Activated T-cell treated with anti-CD3 and anti-CD28 coated beads, Interleukin-2, amount 50 U/mL, for 48 hours (primary cell): ENCODE results near the gene HES5.

Experiments used
- DNase-seq, 2 experiments: peaks; one replicate each; pipeline ENCODE4 v3.0.0-alpha.2; 2020

The HES5 gene

DNA sequence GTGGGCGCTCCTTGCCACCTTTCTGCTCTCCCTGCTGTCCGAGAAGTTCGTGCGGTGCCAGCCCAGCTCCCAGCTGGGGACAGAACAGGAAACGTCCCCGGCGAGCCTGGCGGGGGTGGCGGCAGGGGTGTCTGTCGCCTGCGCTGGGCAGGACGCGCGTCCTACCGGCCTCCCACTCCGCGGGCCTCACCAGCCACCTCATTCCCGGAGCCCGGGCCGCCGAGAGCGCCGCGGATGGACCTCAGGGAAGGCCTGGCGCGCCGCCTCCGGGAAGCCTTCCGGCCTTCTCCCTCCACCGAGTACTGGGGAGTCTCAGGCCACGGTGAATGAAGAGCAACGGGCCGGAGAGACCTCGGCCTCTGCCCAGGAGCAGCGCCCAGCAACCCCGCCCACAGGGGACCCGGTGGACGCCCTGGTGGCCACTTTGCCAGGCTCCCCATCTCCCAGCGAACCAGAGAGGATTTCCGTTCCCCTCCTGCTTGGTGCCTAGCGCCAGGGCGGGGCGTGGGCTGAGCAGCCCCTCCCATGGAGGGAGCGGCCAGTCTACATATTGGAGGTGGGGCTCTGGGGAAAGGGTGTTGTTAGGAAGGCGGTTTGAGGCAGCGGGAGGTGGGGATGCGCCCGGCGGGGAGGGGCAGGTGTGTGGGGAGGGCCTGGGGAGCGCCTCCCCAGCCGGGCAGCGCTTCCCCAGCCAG lies 16.6 kb upstream of the HES5 start:
- DNase-seq, result peak; percentile 86 to 88

DNA sequence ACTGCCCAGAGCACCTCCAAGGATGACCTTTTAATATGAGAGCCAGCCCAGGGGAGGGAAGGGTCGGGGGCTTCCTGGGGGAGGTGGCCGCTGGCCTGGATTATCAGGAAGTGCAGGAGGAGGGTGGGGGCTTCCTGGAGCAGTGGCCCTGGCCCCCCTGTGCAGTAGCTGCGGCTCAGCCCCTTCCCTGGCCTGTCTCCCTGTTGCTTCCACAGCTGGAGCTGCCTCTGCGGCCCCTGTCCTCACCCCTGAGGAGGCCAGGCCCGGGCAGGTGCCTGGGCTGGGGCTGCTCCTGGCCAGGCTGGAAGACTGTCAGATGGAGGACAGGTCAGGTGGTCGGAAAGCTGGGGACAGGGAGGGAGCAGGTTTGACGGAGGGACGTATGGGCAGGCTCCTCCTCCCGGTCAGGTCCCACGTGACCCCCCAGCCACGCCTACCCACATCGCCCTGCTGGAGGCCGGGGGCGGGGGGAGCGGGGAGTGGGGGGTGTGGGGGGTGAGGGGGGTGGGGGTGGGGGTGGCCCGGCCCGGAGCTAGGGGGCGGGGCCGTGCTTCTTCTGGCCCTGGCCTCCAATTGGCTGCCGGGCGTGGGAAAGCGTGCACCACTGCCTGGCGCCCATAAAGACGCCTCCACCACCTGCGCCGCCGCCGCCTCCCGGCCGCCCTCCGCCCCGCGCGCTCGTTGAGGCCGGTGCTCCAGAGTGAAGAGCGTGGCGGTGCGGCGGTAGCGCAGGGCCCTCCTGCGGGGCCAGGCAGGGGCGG lies 15.9 kb upstream of the HES5 start:
- peak; percentile 83 to 89 for DNase-seq

DNA sequence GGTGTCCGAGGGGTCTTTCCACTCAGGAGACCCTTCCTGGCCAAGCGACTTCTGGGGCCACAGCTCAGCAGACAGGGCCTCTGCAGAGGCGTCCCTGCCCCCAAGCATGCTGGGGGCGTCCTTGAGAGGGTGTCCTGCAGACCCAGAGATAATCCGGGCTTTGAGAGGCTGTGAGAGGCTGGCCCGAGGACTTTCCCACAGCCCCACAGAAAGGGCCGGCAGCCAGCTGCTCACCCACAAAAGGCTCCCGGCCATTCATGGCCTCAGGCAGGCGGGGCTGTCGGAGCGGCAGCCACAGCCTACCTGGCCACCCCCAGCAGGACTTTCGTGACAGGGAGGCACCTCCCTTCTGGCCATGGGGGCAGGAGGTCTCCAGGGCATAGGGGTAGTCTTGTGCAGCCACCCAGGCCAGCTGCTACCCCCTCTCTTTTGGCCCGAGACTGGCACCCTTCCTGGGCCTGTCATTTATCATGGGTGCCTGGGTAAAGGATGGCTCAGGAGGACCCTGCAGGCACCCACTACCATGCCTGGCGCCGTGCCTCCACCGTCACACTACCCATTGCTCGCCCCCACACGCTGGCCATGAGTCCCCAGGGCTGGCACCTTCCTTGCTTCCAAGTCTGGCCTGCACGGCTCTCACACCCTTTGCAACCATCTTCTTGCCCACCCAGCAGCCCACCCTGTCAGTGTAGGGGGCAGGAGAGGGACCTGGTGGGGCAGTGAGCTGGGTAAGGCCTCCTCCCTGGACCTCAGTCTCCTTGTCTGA lies 15.0 kb upstream of the HES5 start:
- no peak for DNase-seq

DNA sequence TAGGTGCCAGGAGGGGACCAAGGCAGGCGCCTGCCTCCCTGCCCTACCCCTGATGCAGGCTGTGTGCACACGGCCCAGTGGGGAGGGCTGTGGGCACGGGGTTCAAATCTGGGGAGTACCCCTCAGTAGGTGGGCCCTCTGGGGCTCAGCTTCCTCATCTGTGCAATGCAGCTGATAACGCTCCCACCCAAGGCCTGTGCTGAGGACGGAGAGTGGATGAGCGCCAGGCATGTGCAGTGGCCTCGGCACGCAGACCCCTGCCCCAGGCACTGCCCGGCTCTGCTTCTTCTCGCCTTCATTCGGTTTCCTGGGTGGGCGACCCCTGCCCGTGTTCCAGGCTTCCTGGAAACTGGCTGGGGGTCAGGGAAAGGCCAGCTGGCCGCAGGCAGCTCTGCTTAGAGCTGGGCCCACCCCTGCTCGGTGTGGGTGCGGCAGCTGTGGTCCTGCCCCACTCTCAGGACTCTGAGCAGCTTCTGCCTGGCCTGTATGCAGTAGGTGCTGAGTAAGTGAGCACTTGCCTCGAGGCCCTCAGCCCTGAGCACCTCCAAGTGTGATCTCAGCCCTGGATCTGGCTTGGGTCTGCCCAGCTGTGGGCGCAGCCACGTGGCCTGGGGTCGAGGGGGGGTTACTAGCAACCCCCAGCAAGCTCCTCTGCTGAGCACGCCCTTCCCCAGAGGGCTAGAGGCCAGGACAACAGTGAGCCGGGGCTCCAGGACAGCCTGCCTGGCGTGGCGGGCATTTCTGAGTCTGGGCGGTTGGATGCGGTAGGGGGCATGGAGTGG lies 14.2 kb upstream of the HES5 start:
- DNase-seq, result peak in 1 of 2 experiments; percentile 38

DNA sequence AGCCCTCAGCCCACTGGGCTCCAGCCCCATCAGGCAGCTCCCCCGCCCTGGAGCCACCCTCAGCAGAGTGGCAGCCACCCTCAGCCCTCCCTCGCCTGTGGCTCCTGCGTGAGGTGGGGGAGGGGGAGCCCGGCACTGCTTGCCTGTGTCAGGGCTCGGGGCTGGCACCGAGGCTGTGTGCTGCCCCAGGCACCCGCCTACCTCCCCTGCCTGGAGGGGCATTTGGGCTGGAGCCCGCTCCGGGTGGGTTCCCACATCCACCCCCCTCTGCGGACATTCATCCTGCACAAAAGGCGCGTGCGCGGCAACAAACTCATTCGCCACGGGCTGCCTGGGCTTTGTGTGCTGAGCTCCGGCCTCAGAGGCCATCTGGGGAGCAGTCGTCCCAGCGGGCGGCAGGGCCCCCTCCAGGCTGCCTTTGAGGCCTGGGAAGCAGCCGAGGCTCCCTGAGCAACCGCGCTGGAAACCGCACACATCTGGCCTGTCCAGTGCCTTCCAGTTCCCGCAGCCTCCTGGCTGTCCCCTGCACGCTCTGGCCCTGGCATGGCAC lies 13.6 kb upstream of the HES5 start:
- peak in 1 of 2 experiments; percentile 57 for DNase-seq

DNA sequence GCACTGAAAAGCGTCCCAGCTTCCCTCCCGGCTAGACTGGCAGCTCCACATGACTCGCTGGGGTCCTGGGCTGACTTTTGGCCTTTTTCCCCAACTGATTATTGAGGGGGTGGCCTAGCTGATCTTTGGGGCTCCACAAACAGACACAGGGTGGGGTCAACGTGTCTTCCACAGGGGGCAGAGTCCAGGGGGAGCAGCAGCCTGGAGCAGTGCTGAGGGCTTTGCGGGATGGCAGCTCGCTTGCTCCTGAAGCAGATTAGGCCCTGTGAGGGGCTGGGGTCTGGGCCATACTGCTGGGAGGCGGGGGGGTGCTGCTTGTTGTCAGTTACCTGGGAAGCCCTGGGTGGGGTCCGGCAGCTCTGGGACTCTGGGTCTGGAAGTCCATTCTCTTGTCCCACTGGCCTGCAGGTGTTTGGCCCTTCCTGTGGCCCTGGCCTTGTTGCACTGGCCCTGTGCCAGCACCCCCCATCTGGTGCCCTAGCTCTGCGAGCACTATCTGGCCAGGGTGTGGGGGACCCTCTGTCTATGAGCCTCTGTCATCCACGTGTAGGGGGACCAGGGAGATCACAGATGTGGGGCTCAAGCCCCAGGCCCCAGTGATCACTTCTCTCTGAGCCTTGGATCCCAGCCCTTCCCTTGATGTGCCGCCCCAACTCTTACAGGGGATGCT lies 12.3 kb upstream of the HES5 start:
- DNase-seq, result no peak

DNA sequence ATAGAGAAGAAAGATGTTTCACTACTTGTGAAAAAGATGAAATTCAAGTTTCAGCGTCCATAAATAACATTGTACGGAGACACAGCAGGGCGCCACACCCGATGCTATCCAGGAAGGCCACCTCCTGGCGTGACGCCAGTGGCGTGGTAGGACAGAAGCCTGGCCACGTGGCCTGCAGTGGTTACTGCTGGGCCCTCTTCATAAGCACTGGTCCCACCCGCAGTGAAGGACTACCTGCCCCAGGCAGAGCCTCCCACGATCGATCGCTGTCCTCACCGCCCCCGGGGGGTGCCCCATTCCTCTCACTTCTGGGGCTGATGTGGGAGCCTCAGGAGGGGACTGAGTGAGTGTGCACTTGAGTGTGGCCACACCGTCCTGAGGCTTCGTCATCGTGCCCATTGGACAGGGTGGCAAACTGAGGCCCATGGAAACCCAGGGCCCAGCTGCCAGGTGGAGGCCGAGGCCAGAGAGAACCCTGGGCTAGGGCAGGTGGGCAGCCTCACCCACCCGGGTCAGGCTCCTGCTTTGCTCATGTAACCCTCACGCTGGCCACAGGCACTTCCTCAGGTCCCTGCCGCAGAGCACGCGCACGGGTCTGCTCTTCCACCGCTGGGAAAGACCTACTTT lies 11.7 kb upstream of the HES5 start:
- no peak for DNase-seq

DNA sequence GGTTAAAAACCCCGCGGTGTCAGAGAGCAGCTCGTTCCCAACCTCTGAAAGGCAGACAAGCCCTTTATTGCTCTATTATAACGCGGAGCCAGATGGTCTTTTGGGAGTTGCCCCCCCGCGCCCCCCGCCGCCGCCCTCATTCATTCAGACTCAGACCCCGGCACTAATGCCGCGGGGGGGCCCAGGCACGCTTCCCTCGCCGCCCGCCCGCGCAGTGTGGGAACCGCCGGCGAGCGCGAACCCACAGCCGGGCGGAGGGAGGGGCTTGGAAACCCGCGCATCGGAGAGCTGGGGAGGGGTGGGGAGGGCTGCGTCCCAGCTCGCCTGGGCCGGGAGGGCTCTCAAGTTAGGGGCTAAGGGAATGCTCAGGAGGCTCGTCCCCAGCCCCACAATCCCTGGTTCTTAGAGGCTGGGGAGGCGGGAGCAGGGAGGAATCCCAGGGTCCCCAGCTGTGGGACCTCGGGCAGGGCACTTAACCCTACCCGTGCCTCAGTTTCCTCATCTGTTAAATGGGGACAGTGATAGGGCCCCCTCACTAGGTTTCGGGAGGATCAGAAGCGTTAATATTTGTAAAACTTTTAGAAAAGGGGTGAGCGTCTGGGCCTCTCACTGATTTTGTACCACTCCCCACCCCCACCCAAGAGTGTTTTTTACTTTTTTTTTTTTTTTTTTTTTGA lies 10.9 kb upstream of the HES5 start:
- no peak for DNase-seq

DNA sequence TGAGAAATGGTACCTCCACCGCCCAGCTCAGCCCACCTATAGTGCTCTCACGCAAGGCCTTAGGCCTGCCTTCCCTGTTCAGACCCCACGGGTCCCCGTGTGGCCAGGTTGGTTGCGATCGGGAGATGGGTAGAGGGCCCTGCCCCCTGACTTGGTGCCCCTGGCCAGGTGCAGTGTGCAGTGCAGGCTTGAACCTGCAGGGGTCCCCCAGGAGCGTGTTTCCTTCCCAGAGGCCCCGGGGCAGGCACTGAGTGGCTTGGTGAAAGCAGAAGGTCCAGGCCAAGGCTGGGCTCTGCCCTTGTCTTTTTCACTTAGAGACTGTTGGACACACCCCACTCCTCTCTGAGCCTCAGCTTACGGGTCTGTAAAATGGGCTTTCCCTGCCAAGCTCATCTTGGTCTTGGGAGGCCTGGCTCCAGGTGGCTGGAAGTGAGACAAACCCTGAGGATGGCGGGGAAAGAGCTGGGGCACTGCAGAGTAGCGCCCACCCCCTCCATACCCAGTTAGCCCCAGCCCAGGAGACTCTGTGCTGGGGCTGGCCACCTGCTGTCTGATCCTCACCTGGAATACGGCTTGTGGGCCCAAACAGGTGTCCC lies 9.3 kb upstream of the HES5 start:
- DNase-seq, result peak; percentile 67 to 74

DNA sequence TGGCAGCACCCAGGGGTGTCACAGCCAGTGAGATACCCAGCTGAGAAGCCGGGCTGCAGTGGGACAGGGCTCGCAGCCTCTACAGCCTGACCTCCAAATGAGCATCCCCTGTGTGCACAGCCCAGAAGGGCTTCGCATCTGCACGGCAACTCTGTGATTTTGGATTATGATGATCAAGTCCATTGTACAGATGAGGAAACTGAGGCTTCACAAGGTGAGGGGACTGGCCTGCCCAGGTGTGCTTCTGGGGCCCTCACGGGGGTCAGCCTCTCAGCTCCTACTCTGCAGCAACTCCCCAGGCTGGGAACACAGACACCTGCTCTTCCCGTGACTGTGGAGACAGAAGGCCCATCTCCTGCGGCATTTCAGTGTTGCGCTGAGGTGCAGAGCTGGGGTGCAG lies 8.8 kb upstream of the HES5 start:
- no peak for DNase-seq

DNA sequence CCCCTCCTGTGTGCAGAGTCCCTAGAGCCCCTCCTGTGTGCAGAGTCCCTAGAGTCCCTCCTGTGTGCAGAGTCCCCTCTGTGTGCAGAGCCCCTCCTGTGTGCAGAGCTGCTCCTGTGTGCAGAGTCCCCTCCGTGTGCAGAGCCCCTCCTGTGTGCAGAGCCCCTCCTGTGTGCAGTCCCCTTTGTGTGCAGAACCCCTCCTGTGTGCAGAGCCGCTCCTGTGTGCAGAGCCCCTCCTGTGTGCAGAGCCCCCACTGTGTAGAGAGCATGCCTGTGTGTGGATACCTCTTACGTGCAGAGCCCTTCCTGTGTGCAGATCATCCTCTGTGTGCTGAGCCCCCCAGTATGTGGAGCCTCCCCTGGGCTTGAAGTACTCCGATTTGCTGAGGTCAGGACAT lies 8.3 kb upstream of the HES5 start:
- no peak for DNase-seq

DNA sequence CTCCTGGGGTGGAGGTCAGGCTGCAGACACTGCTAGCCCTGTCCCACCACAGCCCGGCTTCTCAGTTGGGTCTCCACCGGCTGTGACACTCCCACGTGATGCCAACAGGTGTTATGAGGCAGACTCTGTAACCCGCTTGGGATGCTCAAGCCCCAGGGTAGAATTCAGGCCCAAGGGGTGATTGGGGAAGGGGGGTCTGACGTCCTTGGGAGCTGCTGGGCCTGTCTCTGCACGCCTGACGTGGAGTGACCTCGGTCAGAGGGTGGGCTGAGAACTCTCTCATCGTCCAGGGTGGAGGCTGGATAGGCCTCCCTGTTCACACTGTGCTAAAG lies 7.7 kb upstream of the HES5 start:
- no peak for DNase-seq

DNA sequence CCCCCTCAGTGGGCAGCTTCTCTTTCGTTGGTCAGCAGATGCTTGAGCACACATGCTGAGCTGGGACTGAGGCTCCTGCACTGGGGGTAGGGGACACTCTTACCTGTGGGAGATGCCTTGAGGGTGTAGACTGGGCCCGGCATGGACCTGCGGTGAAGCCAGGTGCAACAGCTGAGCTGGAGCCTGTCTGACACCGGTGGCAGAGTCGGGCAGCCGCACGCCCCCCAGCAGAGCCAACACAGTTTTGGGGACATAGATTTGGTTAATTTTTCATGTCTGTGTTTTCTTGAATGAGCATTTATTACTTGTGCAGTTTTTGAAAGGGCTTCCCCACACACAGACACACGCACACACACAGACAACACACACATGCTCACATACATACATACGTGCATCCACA lies 5.9 kb upstream of the HES5 start:
- no peak for DNase-seq

DNA sequence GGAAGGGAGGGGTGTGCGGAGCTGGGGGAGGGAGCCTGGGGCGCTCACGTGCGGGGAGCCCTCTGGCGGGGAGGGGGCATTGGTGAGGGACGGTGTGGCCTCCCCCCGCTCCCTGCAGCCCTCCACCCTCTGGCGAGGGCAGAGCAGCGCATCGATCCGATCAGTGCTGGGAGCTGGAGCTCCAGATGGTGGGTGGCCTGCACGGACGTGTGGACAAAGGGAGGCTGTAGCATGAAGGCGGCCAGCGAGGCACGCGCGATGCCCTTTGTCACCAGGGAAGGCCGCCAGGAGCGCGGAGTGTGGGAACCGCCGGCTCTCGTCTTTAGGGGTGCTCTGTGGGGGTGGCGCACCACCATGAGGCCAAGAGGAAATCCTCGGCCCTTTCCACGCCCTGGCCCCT lies 5.4 kb upstream of the HES5 start:
- no peak for DNase-seq

DNA sequence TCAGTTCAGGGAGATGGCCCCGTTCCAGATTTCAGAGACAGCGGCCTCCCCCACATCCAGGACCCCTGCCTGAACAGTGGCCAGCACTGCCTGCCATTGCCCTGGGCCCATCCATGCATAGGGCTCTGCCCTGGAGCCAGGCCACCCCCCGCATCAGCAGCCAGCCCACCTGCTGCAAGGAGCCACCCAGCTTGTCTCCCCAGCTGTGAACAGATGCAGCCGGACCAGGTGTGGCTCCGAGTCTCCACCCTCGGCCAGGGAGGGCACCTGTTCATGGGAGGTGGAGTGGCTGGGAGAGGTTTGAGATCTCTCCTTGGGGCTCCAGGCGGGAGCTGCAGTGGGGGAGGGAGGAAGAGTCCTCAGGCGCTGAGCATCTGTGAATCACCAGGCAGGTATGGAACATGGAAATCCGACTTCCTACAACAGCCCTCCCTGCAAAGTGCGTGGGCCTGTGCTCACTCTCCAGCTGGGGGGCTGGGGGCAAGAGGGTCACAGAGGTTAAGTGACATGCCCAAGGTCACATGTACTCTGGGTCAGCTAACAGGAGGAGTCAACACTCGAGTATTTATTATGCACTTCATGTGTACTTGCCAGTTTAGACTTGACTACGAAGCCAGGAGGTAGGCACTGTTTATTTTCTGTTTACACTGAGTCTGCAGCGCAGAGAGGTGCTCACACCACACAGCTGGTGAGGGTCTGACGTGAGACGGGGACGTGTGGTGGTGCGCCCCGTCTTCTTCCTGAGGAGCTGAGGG lies 4.8 kb upstream of the HES5 start:
- DNase-seq, result no peak

DNA sequence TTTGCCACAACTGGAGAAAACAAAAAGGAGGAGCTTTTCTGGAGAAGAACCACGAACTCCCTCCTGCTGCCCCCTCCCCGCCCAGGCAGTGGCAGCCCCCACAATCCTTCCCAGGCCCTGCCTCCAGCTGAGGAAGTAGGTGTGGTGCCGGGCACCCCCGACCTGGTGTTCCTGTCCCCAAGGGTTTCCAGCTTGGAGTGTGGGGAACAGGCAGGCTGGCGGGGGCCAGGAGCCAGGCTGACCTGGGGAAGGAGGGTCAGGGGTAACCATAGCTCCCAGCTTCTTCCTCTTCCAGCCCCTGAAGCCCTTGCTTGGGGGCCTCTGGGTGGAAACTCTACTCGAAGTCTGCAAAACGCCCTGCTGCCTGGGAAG lies 4.2 kb upstream of the HES5 start:
- no peak for DNase-seq

DNA sequence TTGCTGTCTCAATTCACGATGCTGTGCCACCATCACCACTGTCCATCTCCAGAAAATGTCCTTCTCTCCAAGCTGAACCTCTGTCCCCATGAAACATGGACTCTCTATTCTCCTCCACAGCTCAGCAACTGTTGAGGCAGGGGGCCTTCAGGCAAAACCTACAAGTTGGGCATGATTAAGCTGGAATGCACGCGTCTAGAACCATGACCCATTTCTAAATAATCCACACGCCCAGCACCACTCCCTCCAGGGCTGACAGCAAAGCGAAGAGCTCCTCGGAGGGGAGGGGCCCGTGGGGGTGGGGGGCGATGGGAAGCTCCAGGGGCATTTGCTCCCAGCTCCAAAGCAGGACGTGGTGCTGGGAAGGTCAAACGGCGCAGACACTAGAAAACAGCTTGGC lies 3.3 kb upstream of the HES5 start:
- no peak for DNase-seq

DNA sequence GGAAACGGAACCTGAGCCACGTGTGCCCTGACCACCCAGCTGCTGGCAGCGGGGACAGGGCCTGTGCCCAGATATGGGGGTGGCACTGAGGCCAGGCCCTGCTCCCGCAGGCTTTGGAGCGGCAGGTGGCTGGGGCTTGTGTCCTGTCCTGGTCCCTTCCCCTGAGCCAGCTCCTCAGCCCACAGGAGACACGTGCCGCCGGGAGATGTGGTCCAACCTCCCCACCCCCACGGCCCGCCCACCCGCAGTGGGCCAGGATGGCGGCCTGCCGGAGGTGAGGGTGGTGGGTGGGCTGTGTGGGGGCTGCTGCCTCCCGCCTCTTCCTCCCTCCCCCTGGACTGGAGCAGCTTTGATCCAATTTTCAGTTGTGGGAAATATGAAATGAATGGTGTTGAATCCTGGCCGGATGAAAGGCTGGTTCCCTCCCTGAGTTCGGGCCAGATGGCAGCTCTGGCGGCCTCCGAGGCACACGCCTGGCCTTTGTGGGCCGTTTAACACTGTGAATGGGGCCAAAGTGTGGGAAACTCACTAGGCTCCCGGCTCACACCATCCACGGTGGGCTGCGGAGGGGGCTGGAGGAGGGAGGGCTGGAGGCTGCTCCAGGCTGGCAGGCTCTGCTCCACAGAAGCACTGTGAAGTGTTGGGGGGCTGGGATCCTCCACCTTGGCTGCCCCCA lies 2.6 kb upstream of the HES5 start:
- no peak for DNase-seq
